ENCODE data around the gene GCHFR.

The GCHFR gene

GRCh38 chr15:40754883-40755811 is 8.7 kb upstream of the GCHFR start, which contains the start of gene RMDN3:
RMDN3 (minus strand) TSS chr15:40755254; CDS start chr15:40754783, 471 bp downstream.
- in situ Hi-C loops (cut with MboI; ENCODE audit: low sequenced_read_pairs) = no loop called here

- in situ Hi-C loops (cut with MboI; ENCODE audit: low sequenced_read_pairs) = no loop called here
Observed at GRCh38 chr15:40755812-40756208, 8.1 kb upstream of the GCHFR start.

- in situ Hi-C loops (cut with MboI; ENCODE audit: low sequenced_read_pairs) = no loop called here
Observed at GRCh38 chr15:40756938-40757337, 6.9 kb upstream of the GCHFR start.

- in situ Hi-C loops (cut with MboI; ENCODE audit: low sequenced_read_pairs) = no loop called here
Observed at GRCh38 chr15:40759961-40760360, 3.9 kb upstream of the GCHFR start.

- in situ Hi-C loops (cut with MboI; ENCODE audit: low sequenced_read_pairs) = no loop called here
Observed at GRCh38 chr15:40762919-40763800, 708 bp upstream of the GCHFR start.

- in situ Hi-C loops (cut with MboI; ENCODE audit: low sequenced_read_pairs) = no loop called here
Observed at GRCh38 chr15:40764629-40765103, 798 bp downstream of the GCHFR start.

- in situ Hi-C loops (cut with MboI; ENCODE audit: low sequenced_read_pairs) = no loop called here
Observed at GRCh38 chr15:40766194-40766815, 2.4 kb downstream of the GCHFR start.

GRCh38 chr15:40766906-40767837 is 3.3 kb downstream of the GCHFR start:
- in situ Hi-C loops (cut with MboI; ENCODE audit: low sequenced_read_pairs) = no loop called here

GRCh38 chr15:40767838-40768500 is 4.1 kb downstream of the GCHFR start:
- in situ Hi-C loops (cut with MboI; ENCODE audit: low sequenced_read_pairs) = no loop called here

- in situ Hi-C loops (cut with MboI; ENCODE audit: low sequenced_read_pairs) = no loop called here
Observed at GRCh38 chr15:40768521-40769273, 4.8 kb downstream of the GCHFR start.

GRCh38 chr15:40769274-40770146 is 5.6 kb downstream of the GCHFR start, which contains the start of gene C15orf62:
C15orf62 (plus strand) TSS chr15:40769980; CDS start chr15:40770496, 516 bp downstream.
- in situ Hi-C loops (cut with MboI; ENCODE audit: low sequenced_read_pairs) = no loop called here

GRCh38 chr15:40770147-40770721 is 6.4 kb downstream of the GCHFR start:
- in situ Hi-C loops (cut with MboI; ENCODE audit: low sequenced_read_pairs) = no loop called here

GRCh38 chr15:40771242-40771641 is 7.4 kb downstream of the GCHFR start:
- in situ Hi-C loops (cut with MboI; ENCODE audit: low sequenced_read_pairs) = no loop called here

- in situ Hi-C loops (cut with MboI; ENCODE audit: low sequenced_read_pairs) = no loop called here
Observed at GRCh38 chr15:40772014-40772413, 8.1 kb downstream of the GCHFR start.

GRCh38 chr15:40773496-40773895 is 9.6 kb downstream of the GCHFR start:
- in situ Hi-C loops (cut with MboI; ENCODE audit: low sequenced_read_pairs) = no loop called here

- in situ Hi-C loops (cut with MboI; ENCODE audit: low sequenced_read_pairs) = no loop called here
Observed at GRCh38 chr15:40773902-40774301, 10.0 kb downstream of the GCHFR start.

GRCh38 chr15:40775007-40775406 is 11.1 kb downstream of the GCHFR start:
- in situ Hi-C loops (cut with MboI; ENCODE audit: low sequenced_read_pairs) = no loop called here
